SK-N-MC (cell line): Measurements from ENCODE around the gene CD40.

Experiments
- EZH2 ChIP-seq: fragments of 200-600 bp; sonication (generic); IDR thresholded peaks from one replicate; pipeline ENCODE4 v1.6.1; 2017; ENCODE audit warnings: antibody characterized with exemption
- FOXP2 ChIP-seq: optimal IDR thresholded peaks from 2 replicates; pipeline ENCODE3; 2011; ENCODE audit warnings: mild to moderate bottlenecking, moderate library complexity; ENCODE audit not compliant: insufficient read depth; ENCODE audit errors: extremely low read length, control extremely low read depth
- POLR2AphosphoS5 ChIP-seq: IDR thresholded peaks from 2 replicates; pipeline ENCODE4 v1.6.1; 2012; ENCODE audit warnings: mild to moderate bottlenecking, low read depth, low read length, borderline replicate concordance

DNA sequence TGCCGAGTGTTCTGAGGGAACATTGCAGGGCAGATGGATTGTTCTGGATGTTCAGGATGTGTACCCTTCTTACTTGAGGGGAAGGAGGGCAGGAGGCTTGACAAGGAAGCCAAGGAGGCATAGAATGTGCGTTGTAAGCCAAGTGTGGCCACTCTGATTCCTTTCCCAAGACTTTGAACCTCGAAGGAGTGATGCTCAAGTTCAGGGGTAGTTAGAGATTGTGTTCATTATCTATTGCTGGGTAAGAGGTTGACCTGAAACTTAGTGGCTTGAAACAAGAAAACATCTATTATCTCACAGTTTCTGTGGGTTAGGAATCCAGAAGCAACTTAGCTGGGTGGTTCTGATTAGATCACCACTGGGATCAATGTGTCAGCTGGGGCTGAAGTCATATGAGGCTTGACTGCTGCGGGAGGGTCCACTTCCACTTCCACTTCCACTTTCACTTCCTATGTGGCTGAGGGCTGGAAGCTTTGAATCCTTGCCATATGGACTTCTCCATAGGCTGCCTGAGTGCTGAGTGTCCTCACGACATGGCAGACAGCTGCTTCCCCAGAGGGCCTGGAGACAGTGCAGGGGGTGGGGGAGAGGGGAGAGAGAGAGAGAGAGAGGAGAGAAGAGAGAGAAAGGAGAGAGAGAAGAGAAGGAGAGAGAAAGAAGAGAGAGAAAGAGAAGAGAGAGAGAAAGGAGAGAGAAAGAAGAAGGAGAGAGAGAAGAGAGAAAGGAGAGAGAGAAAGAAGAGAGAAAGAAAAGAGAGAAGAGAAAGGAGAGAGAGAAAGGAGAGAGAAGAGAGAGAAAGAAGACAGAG, 6.9 kb upstream of the CD40 start:
- no peak for TF ChIP-seq EZH2
- no peak for TF ChIP-seq POLR2AphosphoS5
- TF ChIP-seq FOXP2 = no peak
